ENCODE data around the gene CRABP1.

CRABP1 gene

DNA sequence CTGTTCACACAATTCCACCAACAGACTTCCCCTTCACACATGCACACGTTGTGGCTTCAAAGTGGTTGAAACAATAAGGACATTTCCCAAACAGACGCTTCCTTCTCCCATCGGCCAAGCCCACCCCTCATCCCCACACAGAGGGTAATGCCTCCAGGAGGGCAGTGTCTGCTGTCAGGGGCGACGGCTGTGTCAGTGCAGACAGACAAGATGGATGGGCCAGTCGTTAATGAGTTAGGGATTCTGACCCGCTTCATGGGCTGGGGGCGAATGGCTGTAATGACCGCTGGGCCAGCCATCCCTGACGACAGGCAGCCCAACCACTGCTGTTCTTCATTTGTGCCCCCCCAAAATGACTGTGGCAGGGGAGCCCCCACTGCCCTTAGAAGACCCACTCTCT lies 20.6 kb upstream of the CRABP1 start:
- no peak for DNase-seq

DNA sequence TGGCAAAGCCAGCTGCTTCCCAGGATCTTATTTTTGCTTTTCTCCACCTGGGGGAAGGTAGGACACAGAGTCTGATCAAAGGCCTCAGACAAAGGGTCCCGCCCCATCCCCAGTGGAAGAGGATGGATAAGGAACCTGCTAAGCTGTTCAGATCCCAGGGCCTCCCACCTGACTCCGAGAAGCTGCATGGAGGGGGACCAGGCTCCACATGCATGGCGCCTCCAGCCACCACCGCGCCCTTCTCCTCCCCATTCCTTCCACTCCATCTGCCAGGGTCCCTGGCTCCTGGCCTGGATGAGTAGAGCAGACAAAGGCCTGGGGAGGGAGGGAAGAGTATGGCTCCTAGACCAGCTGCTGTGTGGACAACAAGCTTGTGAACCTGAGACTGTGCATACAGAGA lies 20.0 kb upstream of the CRABP1 start:
- DNase-seq: no peak

DNA sequence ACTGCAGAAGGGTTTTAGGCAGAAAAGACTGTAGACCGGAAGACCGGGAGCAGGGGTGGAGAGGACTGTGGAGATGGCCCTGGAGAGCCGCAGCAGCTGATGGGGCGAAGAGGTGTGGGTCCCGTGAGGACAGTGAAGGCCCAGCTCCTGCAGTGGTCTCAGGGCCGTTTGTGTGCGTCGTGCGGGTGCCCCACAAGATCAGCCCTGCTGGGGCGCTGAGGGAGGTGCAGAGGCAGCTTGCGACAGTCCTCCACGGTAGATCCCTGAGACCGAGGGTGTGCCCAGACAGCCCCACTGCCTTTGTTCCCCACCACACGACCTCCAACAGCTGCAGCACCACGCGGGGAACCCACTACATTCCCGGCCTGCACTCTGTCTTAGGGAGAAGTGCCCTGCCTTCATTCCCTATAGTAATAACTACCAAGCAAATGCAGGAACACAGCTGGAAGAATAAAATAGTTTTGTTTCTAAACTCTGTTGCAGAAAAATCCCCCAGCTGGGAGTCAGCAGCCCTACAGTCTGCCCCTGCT lies 19.0 kb upstream of the CRABP1 start:
- no peak for DNase-seq

DNA sequence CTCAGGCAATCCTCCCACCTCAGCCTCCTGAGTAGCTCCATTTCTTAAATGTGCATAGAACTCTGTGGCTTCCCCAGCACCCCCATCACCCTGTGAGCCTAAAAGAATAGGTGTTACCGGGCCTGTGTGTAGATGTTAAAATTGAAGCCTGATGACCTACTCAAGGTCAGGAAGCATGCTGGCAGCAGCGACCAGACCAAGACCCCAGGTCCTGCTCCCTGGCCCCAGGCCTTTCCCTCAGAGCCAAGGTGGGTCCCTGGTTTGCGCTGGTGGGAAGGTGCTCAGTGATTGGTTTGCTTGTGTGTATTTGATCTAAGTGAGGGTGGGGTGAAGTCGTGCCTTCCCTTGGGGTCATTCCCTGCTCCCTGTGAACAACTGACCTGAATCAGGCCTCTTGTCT lies 18.4 kb upstream of the CRABP1 start:
- no peak for DNase-seq

- DNase-seq: no peak
These were observed 17.9 kb upstream of the CRABP1 start for GRCh38 chr15:78322243-78322642.

DNA sequence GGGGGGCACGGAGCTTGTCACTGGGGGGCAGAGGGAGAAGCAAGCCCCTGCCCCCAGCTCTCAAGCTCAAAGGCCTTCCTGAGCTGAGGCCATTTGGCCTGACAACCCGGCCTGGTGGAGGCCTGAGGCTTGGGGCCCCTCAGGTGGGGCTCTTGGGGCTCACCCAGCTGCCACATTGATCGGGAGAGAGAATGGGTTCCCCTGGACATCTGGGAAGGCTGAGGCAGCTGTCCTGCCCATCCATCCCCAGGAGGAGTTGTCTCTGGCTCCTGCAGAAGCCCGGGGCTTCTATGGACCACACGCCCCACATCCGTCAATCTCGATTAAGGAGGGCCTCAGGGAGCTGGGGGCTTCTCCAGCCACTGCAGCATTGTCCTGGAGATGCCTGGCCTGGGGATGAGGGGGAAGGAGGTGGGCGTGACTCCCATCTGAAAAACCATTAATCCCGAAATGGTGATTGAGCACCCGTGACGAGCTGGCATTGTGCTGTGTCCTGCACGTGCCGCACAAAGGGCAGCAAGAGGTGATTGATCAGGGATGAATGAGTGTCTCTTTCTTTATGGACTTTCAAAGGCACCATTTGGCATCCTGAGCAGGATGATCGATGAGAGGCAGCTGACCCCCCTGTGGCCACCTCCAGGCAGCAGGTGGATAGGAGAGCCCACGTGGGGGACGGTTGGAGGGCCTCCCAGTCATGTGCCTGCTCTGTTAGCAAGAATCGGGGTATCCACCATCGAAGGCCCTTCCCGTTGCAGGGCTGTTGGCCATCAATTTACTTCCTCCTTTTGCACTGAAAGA lies 17.2 kb upstream of the CRABP1 start:
- no peak for DNase-seq

- no peak for DNase-seq
These were observed 16.5 kb upstream of the CRABP1 start for GRCh38 chr15:78323693-78324092.

GRCh38 chr15:78324144-78324543 lies 16.0 kb upstream of the CRABP1 start:
- no peak for DNase-seq

DNA sequence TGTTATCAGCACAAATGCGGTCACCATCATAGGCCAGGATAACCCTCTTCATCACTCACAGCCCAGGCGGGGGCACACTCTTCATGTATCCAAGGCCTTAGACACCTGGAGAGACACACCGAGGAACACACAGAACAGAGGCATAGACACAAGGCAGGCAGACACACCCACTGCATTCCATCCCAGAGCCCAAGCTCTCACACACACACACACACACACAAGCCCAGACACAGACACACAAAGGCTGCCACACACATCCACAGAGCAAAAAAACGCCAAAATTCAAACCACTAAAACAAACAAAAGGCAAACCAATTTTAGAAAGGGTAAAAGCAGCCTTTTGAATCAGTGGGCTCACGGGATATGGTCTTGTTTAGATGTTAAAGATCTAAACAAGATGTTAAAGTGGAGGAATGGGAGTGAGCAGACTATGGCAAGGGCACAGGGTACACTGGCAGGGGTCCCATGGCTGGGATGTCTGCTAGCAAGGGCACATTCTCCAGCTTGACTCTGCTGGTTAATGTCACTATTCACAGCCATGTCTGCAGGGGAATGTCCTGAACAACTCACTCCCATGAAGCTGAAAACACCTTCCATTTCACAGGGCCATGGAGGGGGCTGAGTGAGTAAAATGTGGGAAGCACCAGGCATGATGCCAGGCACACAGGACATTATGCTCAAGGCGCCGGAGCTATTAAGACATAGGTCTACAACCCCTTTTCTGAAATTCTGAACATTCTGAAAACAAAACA lies 14.9 kb upstream of the CRABP1 start:
- no peak for DNase-seq

DNA sequence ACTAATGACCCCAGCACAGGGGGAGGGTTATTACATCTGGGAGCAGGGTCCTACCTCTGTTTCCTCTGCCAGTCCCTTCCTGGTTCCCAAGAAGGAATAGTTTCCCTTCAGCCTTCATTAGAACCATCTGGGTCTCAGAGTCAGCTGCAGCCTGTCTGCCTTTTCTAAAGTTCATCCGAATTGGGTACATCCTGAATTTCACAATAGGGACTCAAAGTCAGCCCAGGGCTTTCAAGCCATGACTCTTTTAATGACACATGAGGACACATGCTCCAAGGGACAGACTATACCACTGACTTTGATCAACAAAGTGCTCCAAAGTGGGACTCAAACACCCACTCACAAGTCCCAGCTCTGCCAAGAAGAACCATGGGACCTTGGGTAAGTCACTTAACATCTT lies 12.7 kb upstream of the CRABP1 start:
- no peak for DNase-seq

- no peak for DNase-seq
These were observed 10.5 kb upstream of the CRABP1 start for GRCh38 chr15:78329625-78330024.

GRCh38 chr15:78334845-78335244 lies 5.3 kb upstream of the CRABP1 start:
- no peak for DNase-seq

- no peak for DNase-seq
These were observed 4.2 kb upstream of the CRABP1 start for GRCh38 chr15:78335985-78336384.

GRCh38 chr15:78338781-78339180 lies 1.4 kb upstream of the CRABP1 start:
- DNase-seq: no peak

- no peak for DNase-seq
These were observed 594 bp upstream of the CRABP1 start for GRCh38 chr15:78339559-78339958.

DNA sequence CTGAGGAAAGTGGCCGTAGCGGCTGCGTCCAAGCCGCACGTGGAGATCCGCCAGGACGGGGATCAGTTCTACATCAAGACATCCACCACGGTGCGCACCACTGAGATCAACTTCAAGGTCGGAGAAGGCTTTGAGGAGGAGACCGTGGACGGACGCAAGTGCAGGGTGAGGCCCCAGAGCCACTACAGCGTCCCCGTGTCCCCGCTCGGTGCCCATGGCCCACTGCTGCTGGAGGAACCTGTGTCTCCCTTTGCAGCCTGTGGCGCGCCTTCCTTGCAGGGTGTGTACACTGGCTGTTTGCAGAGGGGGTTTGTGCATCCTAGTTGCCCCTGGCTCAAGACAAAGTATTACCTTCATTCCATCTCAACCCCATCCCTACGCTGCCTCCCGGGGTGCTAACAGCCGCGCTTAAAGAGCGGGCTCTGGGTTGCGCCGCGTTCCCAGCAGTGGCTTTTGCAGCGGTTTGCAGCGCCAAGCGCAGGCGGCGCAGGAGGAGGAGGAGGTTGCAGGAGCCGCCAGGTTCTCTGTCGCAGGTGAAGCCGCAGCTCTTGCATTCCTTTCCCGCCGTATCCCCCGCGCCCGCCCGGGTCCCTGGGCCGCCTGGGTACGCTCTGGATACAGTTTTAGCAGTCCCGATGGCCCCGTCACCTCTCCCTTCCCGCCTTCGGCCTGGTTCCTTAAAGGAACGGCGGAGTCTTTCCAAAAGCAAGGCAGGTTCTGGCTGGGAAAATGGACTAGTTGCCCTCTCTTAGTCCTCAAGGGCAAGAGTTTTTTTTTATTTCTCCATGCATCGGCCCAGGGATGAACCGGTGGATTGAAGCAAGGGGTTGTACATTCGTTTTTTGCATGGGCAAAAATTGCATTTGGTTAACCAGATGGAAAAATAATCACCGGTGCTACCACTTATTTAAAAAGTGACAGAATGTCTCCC lies 1.2 kb downstream of the CRABP1 start:
- DNase-seq: no peak

DNA sequence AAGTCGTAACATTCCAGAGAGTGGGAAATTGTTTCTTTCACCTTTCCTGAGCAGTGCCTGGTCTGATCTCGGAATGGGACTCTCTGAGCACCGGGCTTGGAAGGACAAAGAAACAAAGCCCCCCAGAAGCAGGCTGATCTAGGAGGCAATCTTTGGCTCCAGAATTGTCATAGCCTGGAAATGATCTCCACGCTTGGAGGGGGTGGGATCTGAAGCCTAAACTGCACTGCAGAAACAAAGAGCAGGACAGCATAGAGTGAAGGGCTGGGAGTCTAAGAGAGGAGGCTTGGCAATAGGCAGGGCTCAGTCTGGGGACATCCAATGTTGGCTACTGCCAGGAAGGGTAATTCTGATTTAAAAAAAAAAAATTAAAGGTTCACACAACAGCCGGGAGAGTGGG lies 1.9 kb downstream of the CRABP1 start:
- DNase-seq: no peak

DNA sequence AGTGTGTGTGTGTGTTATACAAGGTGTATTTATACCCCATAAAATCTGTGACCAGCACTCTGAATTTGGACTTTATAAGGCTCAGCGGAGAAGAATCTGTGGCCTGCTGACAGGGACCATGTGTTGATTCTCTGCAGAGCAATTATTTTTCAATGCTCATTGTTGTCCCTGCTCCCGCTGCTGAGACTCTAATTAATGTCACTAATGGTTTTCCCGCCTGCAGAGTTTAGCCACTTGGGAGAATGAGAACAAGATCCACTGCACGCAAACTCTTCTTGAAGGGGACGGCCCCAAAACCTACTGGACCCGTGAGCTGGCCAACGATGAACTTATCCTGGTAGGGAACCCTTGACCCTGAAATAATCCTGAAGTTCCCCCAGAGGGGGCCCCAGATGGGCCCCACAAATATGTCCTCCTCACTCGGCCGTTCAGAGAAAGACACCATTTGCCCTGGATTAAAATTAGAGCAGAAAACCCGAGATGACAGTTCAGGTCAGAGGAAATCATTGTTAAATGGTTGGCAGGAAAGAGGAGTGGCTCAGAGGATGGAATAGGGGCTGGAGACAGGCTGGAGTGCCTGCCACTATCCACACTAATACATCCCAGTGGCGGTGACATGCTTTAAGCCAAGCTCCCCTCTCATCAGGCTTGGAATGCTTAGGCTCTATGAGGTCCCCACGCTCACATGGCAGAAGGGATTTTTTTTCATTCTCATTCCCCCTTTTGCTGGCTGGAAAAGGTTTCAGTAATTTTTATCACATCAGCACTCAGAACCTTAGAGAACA lies 3.3 kb downstream of the CRABP1 start:
- no peak for DNase-seq

GRCh38 chr15:78345396-78346125 lies 5.4 kb downstream of the CRABP1 start:
- DNase-seq: no peak

DNA sequence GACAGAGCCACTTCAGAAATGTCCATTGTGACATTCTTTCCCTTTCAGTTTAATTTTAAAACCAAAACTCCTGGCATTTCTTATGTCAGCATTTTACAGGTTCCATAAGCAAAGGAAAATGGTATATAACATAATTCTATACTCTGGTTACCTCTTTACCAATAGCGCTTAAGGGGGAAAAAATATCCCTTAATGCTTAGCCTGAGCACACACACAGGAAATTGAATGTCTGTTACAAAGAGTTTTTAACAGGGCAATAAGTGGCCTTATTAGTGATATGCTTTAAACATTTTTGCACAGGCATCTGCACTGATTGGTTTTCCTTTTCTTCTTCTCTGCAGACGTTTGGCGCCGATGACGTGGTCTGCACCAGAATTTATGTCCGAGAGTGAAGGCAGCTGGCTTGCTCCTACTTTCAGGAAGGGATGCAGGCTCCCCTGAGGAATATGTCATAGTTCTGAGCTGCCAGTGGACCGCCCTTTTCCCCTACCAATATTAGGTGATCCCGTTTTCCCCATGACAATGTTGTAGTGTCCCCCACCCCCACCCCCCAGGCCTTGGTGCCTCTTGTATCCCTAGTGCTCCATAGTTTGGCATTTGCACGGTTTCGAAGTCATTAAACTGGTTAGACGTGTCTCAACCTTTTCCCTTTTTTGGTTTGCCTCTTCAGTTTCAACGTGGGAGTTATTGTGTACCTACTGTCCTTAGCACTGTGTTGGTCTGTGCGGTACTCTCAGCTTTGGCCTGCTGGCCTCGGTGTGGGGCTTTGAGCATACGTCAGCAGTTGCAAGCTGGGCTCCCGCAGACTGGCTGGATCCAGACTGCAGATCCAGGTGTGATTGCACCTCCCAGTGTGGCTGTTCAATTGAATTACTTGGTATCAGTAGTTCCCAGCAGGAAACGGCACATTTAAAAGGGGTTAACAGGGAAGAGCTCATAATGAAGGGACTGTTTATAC lies 7.7 kb downstream of the CRABP1 start:
- no peak for DNase-seq
